ENCODE results near the gene TBC1D10A. TPM values are rescaled to one million over a fixed set of nuclear protein-coding genes. Genes with fewer than 3 reads are reported as not detected.
A peak's percentile ranks its signal among the peaks of the same experiment; 100 is the strongest.

The TBC1D10A gene
- total RNA-seq, 1 experiment from 2014 or later = 18.6 TPM

DNA sequence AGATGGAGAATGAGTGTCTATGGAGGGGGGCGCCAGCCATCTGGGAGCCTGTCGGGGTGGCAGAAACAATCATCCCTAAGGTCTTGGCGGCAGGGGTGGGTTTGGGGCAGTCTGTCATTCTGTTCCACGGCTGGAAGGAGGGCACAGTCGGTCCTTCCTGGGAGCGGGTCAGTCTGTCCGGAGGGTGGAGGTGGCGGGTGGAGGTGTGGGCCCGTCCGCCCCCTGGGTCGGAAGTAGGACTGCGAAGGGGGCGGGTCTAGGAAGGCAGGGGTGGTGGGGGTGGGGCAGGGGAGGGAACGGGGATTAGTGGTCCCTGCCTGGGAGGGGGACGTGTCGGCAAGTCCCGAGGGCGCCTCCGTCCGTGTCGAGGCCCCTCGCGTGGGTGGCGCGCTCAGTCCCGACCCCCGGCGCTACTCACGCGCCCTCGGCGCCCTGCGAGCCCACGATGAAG, 461 bp downstream of the TBC1D10A start:
- Histone ChIP-seq H3K9ac (ENCODE audit: low read length) (peak overlapping the region; percentile 67), H4K20me1 (ENCODE audit: insufficient read depth) (no peaks in the 10 kb centered on the region), H2AFZ (ENCODE audit: low read depth, low read length, poor library complexity, severe bottlenecking) (no peak overlapping the region), H3K9me2 (ENCODE audit: insufficient read depth) (no peaks in the 10 kb centered on the region), H3K36me3 (ENCODE audit: control insufficient read depth in 1 of 2, insufficient read depth in 2 of 2, low read length in 2 of 2) (peaks cover 0 to 5% of the 10 kb centered on the region in 2 experiments; a peak in 1 of 4 replicates), H3K9me3 (ENCODE audit: control insufficient read depth in 1 of 2, insufficient read depth in 1 of 2, low read depth in 1 of 2, low read length in 2 of 2) (no peaks in the 10 kb centered on the region), H3K79me2 (ENCODE audit: insufficient read depth, low read length) (peaks cover 4% of the 10 kb centered on the region; the same call in 1 of the 2 replicates), H3K27ac (ENCODE audit: low read depth, low read length) (peak overlapping the region; percentile 64; the same call in 1 of the 2 replicates), H3K4me2 (ENCODE audit: low read length) (peak overlapping the region; percentile 93), H3K4me1 (ENCODE audit: control insufficient read depth in 1 of 2, insufficient read depth in 2 of 2, low read length in 2 of 2) (peaks cover 26 to 39% of the 10 kb centered on the region in 2 experiments), H3K27me3 (ENCODE audit: insufficient read depth, low read length) (no peaks in the 10 kb centered on the region), H3K4me3 (replicated peaks in 1 of 2; ENCODE audit: low read depth in 1 of 2, low read length in 2 of 2) (peak overlapping the region; percentile 69 to 78)
- DNase-seq (ENCODE audit: low read depth, low spot score) (no peak), ATAC-seq (peak; percentile 56)
- TF ChIP-seq, protein P1, sequence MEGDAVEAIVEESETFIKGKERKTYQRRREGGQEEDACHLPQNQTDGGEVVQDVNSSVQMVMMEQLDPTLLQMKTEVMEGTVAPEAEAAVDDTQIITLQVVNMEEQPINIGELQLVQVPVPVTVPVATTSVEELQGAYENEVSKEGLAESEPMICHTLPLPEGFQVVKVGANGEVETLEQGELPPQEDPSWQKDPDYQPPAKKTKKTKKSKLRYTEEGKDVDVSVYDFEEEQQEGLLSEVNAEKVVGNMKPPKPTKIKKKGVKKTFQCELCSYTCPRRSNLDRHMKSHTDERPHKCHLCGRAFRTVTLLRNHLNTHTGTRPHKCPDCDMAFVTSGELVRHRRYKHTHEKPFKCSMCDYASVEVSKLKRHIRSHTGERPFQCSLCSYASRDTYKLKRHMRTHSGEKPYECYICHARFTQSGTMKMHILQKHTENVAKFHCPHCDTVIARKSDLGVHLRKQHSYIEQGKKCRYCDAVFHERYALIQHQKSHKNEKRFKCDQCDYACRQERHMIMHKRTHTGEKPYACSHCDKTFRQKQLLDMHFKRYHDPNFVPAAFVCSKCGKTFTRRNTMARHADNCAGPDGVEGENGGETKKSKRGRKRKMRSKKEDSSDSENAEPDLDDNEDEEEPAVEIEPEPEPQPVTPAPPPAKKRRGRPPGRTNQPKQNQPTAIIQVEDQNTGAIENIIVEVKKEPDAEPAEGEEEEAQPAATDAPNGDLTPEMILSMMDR (IDR thresholded peaks at IDR 0.05 in 2 of 3, conservative IDR thresholded peaks at IDR 0.05 in 1 of 3; ENCODE audit: borderline replicate concordance in 1 of 3, insufficient read depth in 1 of 3, low read depth in 2 of 3, low read length in 2 of 3) = no peak
- TF ChIP-seq EGR1 (IDR thresholded peaks at IDR 0.05; ENCODE audit: low read depth) (no peak), SIN3A (IDR thresholded peaks at IDR 0.05; ENCODE audit: low read depth) (no peak), FOSL1 (IDR thresholded peaks at IDR 0.05; ENCODE audit: low read depth) (no peak), POLR2A (IDR thresholded peaks at IDR 0.05; ENCODE audit: borderline replicate concordance, extremely low read depth, insufficient read depth, insufficient read length) (no peak), MAX (IDR thresholded peaks at IDR 0.05) (no peak), YY1 (IDR thresholded peaks at IDR 0.05; ENCODE audit: extremely low read depth, insufficient replicate concordance, low read depth, low read length) (no peak), RAD21 (IDR thresholded peaks at IDR 0.05; ENCODE audit: low read depth) (no peak), EZH2phosphoT487 (IDR thresholded peaks at IDR 0.05; ENCODE audit: borderline replicate concordance) (no peak), ZNF274 (IDR thresholded peaks at IDR 0.05; ENCODE audit: low read depth, low read length) (no peak), SRF (IDR thresholded peaks at IDR 0.05; ENCODE audit: low read depth) (no peak), JUND (IDR thresholded peaks at IDR 0.05) (no peak)
- TF ChIP-seq, protein P2, sequence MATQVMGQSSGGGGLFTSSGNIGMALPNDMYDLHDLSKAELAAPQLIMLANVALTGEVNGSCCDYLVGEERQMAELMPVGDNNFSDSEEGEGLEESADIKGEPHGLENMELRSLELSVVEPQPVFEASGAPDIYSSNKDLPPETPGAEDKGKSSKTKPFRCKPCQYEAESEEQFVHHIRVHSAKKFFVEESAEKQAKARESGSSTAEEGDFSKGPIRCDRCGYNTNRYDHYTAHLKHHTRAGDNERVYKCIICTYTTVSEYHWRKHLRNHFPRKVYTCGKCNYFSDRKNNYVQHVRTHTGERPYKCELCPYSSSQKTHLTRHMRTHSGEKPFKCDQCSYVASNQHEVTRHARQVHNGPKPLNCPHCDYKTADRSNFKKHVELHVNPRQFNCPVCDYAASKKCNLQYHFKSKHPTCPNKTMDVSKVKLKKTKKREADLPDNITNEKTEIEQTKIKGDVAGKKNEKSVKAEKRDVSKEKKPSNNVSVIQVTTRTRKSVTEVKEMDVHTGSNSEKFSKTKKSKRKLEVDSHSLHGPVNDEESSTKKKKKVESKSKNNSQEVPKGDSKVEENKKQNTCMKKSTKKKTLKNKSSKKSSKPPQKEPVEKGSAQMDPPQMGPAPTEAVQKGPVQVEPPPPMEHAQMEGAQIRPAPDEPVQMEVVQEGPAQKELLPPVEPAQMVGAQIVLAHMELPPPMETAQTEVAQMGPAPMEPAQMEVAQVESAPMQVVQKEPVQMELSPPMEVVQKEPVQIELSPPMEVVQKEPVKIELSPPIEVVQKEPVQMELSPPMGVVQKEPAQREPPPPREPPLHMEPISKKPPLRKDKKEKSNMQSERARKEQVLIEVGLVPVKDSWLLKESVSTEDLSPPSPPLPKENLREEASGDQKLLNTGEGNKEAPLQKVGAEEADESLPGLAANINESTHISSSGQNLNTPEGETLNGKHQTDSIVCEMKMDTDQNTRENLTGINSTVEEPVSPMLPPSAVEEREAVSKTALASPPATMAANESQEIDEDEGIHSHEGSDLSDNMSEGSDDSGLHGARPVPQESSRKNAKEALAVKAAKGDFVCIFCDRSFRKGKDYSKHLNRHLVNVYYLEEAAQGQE (IDR thresholded peaks at IDR 0.05; ENCODE audit: low read depth) = no peak
- TF ChIP-seq, protein P3, sequence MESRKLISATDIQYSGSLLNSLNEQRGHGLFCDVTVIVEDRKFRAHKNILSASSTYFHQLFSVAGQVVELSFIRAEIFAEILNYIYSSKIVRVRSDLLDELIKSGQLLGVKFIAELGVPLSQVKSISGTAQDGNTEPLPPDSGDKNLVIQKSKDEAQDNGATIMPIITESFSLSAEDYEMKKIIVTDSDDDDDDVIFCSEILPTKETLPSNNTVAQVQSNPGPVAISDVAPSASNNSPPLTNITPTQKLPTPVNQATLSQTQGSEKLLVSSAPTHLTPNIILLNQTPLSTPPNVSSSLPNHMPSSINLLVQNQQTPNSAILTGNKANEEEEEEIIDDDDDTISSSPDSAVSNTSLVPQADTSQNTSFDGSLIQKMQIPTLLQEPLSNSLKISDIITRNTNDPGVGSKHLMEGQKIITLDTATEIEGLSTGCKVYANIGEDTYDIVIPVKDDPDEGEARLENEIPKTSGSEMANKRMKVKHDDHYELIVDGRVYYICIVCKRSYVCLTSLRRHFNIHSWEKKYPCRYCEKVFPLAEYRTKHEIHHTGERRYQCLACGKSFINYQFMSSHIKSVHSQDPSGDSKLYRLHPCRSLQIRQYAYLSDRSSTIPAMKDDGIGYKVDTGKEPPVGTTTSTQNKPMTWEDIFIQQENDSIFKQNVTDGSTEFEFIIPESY (IDR thresholded peaks at IDR 0.05; ENCODE audit: extremely low read depth, insufficient replicate concordance, low read length) = no peak
- RAD21 ChIA-PET (ENCODE audit: low non-redundant PET in 1 of 2, low total read pairs in 2 of 2, uncharacterized antibody in 2 of 2, unreplicated experiment in 2 of 2) = interaction anchor here (0.9 to 3.4 kb wide), 6 partner anchors 18 to 38 kb away, joined by 3 to 21 read pairs (median 6); partner anchors contain the start of genes CCDC157 (in 1 of the 2) and SF3A1 (in 1 of the 2)
- no TSS peak for BruUV-seq (replicated peaks)
- intact Hi-C loops (cut with micrococcal nuclease) = no loop called here
- POLR2A ChIA-PET = interaction anchor here (0.7 to 2.1 kb wide), 11 partner anchors 9 to 206 kb away, joined by 3 to 8 read pairs (median 5); partner anchors contain the start of genes CASTOR1, CCDC157 and SF3A1
- CTCF ChIA-PET = interaction anchor here (0.7 to 6.4 kb wide), 6 partner anchors 30 to 237 kb away, joined by 3 to 81 read pairs (median 4); partner anchors contain the start of genes CASTOR1 and RNF215

All from HCT116 (cell line).